ENCODE measurements around the gene CEP170B.
"Not testable (repeated sequence)": the region's sequence is repeated elsewhere in the genome, so short reads cannot be mapped to it uniquely, and the experiment has no call there.

The CEP170B gene

GRCh38 chr14:104855532-104856090, 9.5 kb upstream of the CEP170B start:
- Histone ChIP-seq H3K36me3 (ENCODE audit: control insufficient read depth, low read length) (no peaks in the 10 kb centered on the region), H3K4me1 (ENCODE audit: control insufficient read depth, low read length) (no peaks in the 10 kb centered on the region), H3K9me3 (ENCODE audit: control insufficient read depth, insufficient read depth, low read length) (no peaks in the 10 kb centered on the region), H3K4me2 (ENCODE audit: low read length) (no peak overlapping the region), H3K9me2 (replicated peaks; ENCODE audit: control insufficient read depth, low read length) (no peaks in the 10 kb centered on the region), H3K27ac (ENCODE audit: low read depth, low read length) (no peak overlapping the region), H3K4me3 (ENCODE audit: low read length) (no peak overlapping the region), H3F3A (ENCODE audit: control insufficient read depth, insufficient read depth) (0 out of 2 replicates have a peak, but pooled peaks cover 2% of the 10 kb centered on the region), H3K79me2 (ENCODE audit: control insufficient read depth, low read length) (no peaks in the 10 kb centered on the region), H3K27me3 (ENCODE audit: control insufficient read depth, low read length) (no peaks in the 10 kb centered on the region), H4K20me1 (ENCODE audit: control insufficient read depth, insufficient read depth, low read depth, low read length) (no peaks in the 10 kb centered on the region)
- TF ChIP-seq EZH2phosphoT487 (IDR thresholded peaks at IDR 0.05; ENCODE audit: borderline replicate concordance, low read length) (no peak), CTCF (IDR thresholded peaks at IDR 0.05; ENCODE audit: low read depth, low read length, poor library complexity, severe bottlenecking) (no peak)

- Histone ChIP-seq H3K79me2 (ENCODE audit: control insufficient read depth, low read length) (no peaks in the 10 kb centered on the region), H4K20me1 (ENCODE audit: control insufficient read depth, insufficient read depth, low read depth, low read length) (no peaks in the 10 kb centered on the region), H3K4me2 (ENCODE audit: low read length) (no peak overlapping the region), H3K27ac (ENCODE audit: low read depth, low read length) (no peak overlapping the region), H3K4me1 (ENCODE audit: control insufficient read depth, low read length) (no peaks in the 10 kb centered on the region), H3F3A (ENCODE audit: control insufficient read depth, insufficient read depth) (0 out of 2 replicates have a peak, but pooled peaks cover 2% of the 10 kb centered on the region), H3K36me3 (ENCODE audit: control insufficient read depth, low read length) (no peaks in the 10 kb centered on the region), H3K9me2 (replicated peaks; ENCODE audit: control insufficient read depth, low read length) (no peaks in the 10 kb centered on the region), H3K27me3 (ENCODE audit: control insufficient read depth, low read length) (no peaks in the 10 kb centered on the region), H3K9me3 (ENCODE audit: control insufficient read depth, insufficient read depth, low read length) (no peaks in the 10 kb centered on the region), H3K4me3 (ENCODE audit: low read length) (no peak overlapping the region)
- no peak for TF ChIP-seq CTCF (IDR thresholded peaks at IDR 0.05; ENCODE audit: low read depth, low read length, poor library complexity, severe bottlenecking)
- no peak for TF ChIP-seq EZH2phosphoT487 (IDR thresholded peaks at IDR 0.05; ENCODE audit: borderline replicate concordance, low read length)
These were observed 8.8 kb upstream of the CEP170B start for GRCh38 chr14:104856157-104856868.

- 0 out of 2 replicates have a peak, but pooled peaks cover 2% of the 10 kb centered on the region for H3F3A ChIP-seq (ENCODE audit: control insufficient read depth, insufficient read depth)
- H3K4me1 ChIP-seq (ENCODE audit: control insufficient read depth, low read length) = no peaks in the 10 kb centered on the region
- H3K4me3 ChIP-seq (ENCODE audit: low read length) = no peak overlapping the region
- H3K27ac ChIP-seq (ENCODE audit: low read depth, low read length) = no peak overlapping the region
- H3K79me2 ChIP-seq (ENCODE audit: control insufficient read depth, low read length) = no peaks in the 10 kb centered on the region
- no peaks in the 10 kb centered on the region for H4K20me1 ChIP-seq (ENCODE audit: control insufficient read depth, insufficient read depth, low read depth, low read length)
- H3K36me3 ChIP-seq (ENCODE audit: control insufficient read depth, low read length) = no peaks in the 10 kb centered on the region
- H3K27me3 ChIP-seq (ENCODE audit: control insufficient read depth, low read length) = no peaks in the 10 kb centered on the region
- H3K4me2 ChIP-seq (ENCODE audit: low read length) = no peak overlapping the region
- TF ChIP-seq CTCF (IDR thresholded peaks at IDR 0.05; ENCODE audit: low read depth, low read length, poor library complexity, severe bottlenecking) (no peak), EZH2phosphoT487 (IDR thresholded peaks at IDR 0.05; ENCODE audit: borderline replicate concordance, low read length) (no peak)
- H3K9me3 ChIP-seq (ENCODE audit: control insufficient read depth, insufficient read depth, low read length) = no peaks in the 10 kb centered on the region
- no peaks in the 10 kb centered on the region for H3K9me2 ChIP-seq (replicated peaks; ENCODE audit: control insufficient read depth, low read length)
These were observed 7.9 kb upstream of the CEP170B start for GRCh38 chr14:104856869-104857860.

- H3K36me3 ChIP-seq (ENCODE audit: control insufficient read depth, low read length); H4K20me1 ChIP-seq (ENCODE audit: control insufficient read depth, insufficient read depth, low read depth, low read length); H3K9me3 ChIP-seq (ENCODE audit: control insufficient read depth, insufficient read depth, low read length); H3K9me2 ChIP-seq (replicated peaks; ENCODE audit: control insufficient read depth, low read length); H3K4me1 ChIP-seq (ENCODE audit: control insufficient read depth, low read length); H3K4me3 ChIP-seq (ENCODE audit: low read length); H3K27me3 ChIP-seq (ENCODE audit: control insufficient read depth, low read length); H3K27ac ChIP-seq (ENCODE audit: low read depth, low read length); H3K79me2 ChIP-seq (ENCODE audit: control insufficient read depth, low read length); H3K4me2 ChIP-seq (ENCODE audit: low read length); H3F3A ChIP-seq (ENCODE audit: control insufficient read depth, insufficient read depth): not testable (repeated sequence)
These were observed 7.1 kb upstream of the CEP170B start for GRCh38 chr14:104857931-104858330.
